Mammary epithelial cell (primary cell): ENCODE measurements around the gene BRCA1.

Experiments
- CTCF ChIP-seq, 2 donors: IDR thresholded peaks in 1 of 2; conservative IDR thresholded peaks in 1 of 2; 2 replicates each; pipeline ENCODE4 v1.5.1; 2011 to 2012; ENCODE audit warnings: inconsistent platforms in 2 of 2, low read length in 2 of 2, mild to moderate bottlenecking in 2 of 2, control low read depth in 1 of 2, low read depth in 1 of 2; ENCODE audit not compliant: insufficient read depth in 1 of 2; ENCODE audit errors: extremely low read depth in 1 of 2
- EZH2 ChIP-seq: IDR thresholded peaks from 2 replicates; pipeline ENCODE4 v1.6.1; 2012; ENCODE audit warnings: low read length, inconsistent platforms, borderline replicate concordance

DNA sequence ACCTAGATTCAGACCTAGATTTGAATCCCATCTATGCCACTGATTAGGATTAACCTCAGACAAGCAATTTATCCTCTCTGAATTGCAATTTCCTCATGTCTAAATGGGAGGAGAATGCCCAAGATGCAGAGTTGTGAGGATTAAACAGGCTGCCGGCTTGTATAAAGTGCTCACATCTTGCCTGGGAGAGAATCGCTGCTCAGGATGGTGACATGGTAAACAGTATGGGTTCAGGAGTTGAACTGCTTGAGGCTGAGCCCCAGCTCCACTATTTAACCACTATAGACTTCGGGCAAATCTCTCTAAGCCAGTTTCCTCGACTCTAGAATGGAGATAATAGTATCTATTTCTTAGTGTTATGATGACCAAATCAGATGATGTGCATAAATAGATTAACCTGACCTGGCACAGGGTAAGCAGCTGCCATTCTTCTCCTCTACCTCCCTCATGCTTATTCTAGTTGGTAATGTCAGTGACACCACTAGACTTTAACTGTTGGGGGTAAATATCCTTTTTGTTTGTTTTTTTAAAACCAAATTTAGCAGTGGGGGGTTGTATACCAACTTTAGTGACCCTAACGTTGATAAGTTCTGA is 127.7 kb downstream of the BRCA1 start:
- TF ChIP-seq EZH2 (no peak), CTCF (conservative IDR thresholded peaks at IDR 0.05 in 1 of 2, IDR thresholded peaks at IDR 0.05 in 1 of 2; ENCODE audit: extremely low read depth in 1 of 2, insufficient read depth in 1 of 2, low read depth in 1 of 2, low read length in 2 of 2) (no peak)
